NCI-H2227 treated with DMSO at 0.1 percent for 48 hours (cell line): ENCODE results near the gene TMEM163.
"Not testable (repeated sequence)": the region's sequence is repeated elsewhere in the genome, so short reads cannot be mapped to it uniquely, and the experiment has no call there.

Experiments
- DNase-seq: peaks from one replicate; lab custom pipeline; 2025; lab: John Stamatoyannopoulos, UW

The TMEM163 gene

DNA sequence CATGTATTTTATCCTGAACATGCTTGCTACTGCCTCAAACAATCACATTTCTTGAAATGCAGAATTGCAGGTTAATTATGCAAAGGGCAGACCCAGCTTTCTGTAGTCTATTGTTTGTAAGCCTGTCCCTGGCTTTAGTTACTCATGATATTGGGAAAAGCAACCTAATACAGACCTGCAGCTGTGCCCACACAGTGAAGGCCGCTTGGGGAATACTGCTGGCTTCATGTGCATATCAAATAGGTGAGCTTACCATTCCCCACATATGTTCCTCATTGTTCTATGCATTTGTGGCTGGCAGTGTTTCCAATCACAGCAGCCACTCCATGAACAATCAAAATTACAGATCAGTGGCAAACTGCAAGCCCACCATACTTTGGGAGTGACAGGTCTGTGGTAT is 186.3 kb downstream of the TMEM163 start:
- no peak for DNase-seq

DNA sequence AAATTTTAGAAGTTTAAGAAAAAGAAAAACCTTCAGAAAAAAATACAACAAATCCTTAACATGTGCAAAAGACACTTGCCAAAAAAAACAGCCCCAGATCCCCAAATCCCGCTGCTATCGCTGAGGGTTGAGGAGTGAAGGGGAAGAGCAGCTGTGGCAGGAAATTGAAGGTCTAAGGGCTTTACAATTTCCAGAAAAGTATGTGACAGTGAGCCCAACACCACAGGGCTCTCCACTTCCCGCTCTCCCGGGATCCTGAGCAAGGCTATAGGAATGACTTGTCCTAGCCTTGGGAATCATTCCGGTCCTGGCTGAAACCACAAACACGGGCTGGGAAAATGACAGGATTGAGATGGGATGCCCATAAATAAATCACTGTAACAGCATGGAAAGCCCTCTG is 191.4 kb downstream of the TMEM163 start:
- DNase-seq = no peak

DNA sequence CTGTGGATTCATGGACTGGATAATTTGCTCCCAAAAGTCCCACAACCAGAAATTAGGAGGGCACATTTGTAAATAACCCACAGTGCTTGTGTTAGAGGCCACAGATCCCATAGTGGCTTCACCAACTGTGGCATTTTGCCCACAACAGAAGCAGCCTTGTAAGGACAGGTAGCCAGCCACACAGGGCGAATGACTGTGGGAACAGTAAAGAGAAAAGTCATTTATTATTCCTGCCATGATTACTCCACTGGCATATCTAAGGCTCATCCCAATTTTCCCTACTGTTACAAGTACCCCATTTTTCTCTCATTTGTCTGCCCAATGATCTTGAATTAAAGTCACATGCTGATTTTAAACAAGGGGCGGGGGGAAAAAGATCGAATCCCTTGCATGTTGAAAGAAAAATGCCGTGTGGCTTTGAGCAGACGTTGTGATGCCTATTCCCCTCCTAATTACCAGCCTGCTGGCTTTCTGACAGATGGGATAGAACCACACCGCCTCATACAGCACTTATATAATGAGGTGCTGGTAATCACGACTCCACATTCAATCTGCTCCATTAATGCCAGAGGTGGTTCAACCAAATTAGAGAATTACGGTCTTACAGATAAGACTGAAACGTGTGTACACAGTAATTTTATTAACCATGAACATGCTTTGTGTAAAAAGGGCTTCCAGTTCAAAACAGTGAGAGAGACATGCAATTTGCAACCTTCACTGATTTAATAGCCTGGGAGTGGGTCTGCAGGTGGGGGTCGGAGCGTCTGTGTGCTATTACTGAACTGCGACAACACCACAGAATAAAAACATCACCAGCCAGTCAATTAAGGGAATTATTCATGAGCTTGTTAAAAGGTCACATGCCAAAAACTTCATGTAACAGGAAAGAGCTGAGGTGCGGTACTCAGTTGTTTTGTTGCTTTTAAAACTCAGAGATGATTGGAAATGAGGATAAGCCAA is 196.0 kb downstream of the TMEM163 start:
- peak; percentile 76 for DNase-seq

DNA sequence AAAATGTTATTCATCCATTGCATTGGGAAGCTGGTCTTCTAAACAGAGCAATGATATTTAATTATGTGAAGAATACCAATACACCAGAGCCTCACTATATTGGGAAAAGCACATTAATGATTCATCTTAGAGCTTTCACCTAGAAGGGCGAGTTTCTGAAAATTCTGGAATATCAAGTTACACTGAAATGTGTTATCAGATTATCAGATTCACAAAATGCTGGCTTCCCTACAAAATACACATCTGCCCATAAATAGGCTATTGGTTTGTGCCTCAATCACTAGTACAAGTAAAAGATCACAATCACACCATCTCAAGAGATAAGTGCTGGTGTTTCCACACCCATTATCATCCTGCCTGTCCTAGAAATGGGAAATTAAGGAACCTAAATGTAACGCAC is 200.7 kb downstream of the TMEM163 start:
- DNase-seq = no peak

DNA sequence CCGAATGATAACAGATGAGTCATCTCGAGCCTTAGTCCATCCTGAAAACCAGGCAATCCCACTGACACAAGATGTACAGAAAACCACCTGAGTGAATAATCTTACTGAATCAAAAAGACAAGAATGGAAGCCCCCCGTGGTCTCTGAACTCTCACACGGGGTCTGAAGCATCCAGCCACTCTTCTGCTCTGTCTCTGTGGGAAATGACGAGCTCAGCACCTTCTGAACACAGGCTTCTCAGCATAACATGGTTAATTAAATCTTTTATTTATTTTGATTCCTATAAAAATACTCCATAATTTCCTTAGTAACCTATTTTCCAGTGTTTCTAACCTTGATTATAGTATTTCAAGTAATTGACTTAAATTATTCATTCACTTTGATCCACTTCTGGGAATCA is 203.7 kb downstream of the TMEM163 start:
- no peak for DNase-seq

DNA sequence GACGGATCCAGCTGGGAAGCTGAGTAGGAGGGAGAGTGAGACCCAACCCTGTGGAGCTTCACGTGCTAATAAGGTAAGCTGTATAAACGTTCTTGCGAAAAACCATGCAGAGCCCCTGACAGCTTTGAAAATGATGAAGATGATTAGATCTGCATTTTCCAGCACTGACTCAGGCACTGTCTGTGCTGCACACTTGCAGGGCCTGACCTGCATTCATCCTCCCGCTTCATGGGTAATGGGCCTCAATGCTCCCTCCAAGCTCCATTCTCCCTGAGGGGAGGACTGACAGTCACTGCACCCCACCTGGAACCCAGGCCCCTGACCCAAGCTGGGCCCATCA is 205.4 kb downstream of the TMEM163 start:
- no peak for DNase-seq

DNA sequence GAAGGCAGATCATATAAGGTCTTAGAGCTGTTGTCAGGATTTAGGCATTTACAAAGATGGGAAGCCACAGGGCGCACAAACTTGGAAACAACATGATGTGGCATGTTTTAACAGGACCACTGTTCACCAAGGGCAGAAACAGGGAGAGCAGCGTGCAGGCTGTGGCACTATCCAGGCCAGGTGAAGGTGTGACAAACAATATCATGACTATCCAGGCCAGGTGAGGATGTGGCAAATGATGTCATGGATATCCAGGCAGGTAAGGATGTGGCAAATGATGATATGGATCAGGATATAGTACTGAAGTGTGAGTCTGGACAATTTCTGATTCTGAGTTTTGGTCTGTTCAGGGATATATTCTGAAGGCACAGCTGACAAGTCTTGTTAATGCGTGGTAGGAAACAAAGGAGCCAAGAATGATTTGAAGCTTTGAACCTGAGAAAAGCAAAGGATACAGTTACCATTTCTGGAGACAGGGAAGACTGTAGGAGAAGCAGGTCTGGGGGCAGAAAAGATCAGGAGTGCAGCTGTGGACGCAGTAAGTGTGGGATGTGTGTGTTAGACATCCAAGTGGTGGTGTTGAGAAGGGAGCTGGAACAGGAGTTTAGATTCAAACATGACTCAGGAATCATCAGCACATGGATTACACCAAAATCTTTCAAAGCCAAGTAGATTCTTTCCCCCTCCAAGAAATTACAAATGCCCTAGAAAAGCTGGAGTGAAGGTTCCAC is 205.9 kb downstream of the TMEM163 start:
- DNase-seq = no peak

DNA sequence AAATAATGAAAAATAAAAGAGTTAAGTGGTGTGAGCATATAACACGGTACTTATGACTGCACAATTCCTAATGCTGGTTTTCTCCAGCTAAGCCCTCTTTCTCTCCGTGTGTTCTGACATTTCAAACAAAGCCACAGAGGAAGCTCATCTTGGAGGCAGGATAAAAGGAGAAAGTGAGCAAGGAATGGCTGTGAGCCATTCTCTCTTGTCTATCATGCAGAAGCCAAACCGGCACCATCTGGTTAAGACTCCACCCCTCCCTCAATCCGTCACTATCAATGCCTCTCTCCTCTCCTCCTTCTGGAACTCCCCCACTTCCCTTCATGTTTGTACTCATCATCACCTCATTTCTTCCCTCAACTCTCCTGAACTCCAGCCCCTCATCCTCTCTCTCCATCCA is 210.4 kb downstream of the TMEM163 start:
- no peak for DNase-seq

DNA sequence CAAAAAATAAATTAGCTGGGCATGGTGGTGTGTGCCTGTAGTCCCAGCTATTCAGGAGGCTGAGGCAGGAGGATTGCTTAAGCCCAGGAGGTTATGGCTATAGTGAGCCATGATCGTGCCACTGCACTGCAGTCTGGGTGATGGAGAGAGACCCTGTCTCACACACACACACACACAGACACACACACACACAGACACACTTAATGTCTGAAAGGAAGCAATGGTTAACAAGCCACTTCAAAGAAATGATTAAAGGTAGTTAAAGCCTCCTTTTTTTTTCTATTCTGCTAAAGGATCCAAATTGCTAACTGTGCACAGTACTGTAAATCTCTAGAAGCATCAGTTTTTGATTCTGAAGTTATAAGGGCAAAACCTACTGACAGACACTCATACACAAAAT is 211.1 kb downstream of the TMEM163 start:
- no peak for DNase-seq

DNA sequence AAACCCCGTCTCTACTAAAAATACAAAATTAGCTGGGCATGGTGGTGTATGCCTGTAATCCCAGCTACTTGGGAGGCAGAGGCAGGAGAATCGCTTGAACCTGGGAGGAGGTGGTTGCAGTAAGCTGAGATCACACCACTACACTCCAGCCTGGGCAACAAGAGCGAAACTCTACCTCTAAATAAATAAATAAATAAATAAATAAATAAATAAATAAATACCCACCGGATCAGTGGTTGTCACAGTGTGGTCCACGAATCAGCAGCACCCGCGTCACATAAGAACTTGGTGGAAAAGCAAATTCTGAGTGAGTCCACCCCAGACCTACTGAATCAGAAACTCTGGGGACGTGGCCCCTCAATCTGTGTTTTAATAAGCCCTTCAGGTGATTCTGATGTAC is 211.6 kb downstream of the TMEM163 start:
- DNase-seq = not testable (repeated sequence)

DNA sequence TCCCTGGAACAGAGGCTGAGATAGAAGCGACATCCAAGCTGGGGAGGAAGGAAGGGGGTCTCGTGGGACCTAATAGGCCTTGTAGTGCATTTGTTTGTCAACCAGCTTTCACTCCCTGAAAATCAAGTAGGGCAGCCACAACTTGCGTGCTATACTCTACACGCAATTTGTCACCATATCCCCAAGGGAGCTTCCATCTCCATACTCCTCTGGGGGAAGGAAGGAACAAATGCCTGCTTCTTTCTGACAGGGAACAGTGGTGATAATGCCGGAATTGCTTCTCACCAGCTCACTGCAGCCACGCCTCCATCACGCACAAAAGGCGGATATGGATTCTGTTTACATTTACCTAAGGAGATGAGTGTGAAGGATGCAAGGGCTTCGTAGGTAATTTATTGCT is 213.4 kb downstream of the TMEM163 start:
- DNase-seq = no peak

DNA sequence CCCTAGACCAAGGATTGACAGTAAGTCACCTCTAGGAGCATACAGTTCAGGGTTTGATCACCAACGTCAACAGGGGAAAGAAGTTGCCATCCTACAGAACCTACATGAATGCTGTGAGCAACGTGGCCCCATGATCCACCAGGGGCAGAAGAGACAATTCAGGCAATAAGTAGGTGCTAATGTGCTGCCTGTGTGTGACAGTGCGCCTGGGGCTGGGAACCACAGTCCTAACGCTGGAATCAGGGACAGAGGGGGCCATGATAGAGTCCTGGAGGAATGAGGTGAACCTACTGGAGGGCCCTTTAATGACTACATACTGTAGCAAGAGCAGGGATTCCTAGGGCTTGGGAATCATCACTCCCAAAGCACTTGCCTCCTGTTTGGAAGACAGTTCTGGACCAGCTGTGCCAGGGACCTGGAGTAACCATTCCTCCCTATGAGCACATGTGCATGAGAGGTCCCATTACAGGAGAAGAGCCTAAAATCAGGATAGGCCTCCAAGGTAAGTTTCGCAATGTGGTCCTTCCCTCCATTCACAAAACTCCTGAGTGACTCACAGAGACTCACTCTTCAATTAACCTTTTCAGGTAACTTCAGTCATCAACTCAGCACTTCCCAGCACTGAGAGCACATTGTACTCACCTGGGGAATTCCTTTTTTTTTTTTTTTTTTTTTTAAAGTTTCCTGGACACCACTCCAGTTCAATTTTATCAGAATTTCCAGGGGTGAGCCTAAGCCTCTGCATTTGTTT is 214.0 kb downstream of the TMEM163 start:
- no peak for DNase-seq

DNA sequence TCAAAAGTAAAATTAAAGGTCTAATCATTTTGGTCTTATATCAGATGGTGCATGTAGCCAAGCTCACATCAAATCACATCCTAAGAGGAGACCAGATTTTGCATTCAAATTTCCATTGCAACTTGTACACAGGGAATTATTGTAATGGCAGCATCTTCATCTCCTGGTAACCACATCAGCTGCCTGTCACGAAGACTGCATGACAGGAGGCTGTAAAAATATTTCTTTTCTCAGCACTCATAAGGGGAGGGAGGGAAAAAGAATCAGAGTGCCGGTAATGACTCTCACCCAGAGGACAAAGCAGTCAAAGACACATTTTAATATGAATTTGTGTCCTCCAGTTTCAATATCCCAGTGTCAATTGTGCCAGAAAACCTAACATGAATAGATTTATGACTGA is 216.7 kb downstream of the TMEM163 start:
- peak; percentile 16 for DNase-seq

DNA sequence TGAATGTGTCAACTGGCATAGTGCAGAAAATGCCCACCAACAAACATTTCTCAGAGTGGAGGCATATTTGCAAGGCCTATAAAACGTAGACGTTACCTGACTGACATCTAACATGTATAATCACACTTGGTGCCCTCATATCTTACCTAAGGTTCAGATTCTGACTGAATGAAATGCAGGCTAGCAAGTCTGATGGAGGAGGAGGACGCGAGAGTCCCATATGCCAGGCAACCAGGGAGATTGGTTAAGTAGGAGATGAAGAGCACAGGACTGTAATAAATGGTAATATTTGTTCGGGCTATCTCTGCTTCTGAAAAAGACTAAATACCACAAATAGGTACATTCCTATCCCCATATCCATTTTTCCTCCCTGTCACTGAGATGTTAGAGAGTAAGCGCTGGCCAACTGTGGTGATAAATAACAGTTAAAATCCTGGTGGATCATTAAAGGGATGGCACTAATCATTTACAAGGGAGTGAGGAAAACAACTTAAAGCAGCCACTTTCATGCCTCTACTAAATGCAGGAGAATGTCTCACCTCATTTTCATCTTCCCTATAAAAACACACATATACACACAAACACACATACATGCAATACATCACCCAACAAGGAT is 217.2 kb downstream of the TMEM163 start:
- DNase-seq = no peak

DNA sequence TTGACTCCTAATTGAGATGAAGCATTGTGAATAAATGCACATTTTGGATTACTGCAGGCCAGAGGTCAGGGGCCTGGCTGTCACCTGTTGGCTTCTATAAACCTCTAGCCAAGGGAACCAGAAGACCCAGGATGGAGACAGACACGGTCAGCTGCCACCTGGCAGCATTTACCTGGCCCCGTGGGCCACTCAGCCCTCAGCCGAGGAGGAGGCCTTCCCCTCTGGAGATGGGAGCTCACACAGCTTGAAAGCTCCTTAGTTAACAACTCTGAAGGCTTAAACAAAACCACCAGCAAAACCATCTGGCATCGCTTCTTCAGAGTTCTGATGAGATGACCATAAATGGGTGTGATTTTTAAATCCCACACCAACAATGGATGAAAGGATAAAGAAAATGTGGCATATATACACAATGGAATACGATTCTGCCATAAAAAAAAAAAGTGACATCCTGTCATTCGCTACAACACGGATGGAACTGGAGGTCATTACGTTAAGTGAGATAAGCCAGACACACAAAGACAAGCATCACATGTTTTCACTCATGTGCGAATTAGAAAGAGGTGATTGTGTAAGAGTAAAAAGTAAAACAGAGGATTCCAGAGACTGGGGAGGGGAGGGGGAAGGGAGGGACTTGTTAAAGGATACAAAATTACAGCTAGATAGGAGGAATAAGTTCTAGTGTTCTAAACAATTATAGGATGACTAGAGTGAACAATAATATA is 218.4 kb downstream of the TMEM163 start:
- DNase-seq = no peak

DNA sequence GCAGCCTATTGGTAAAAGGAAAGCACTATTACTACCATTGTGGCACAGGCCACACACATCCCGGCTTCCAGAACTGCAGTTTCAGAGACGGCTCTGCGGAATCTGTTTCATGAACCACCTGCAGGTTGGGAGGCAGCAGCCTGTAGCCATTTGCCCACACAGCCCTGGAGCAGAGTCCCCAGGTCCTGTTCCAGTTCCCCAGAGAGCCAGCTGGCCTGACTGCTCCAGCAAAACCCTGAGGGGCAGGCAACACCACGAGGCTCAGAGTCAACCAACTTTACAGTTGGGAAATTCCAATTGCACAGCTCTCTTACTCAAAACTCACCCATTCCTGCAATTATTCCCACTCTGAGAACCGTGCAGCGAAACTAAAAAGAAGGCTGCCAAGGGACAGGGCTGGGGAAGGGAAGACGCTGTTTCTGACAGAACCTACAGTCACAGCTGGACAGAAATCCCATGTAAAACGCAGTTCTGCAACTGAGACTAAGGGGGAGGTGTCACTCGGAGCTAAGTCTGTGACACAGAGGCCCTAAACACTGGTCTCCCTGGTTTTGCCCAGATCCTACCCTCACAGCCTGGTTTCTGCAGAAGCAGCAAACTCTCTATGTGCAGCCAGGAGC is 219.4 kb downstream of the TMEM163 start:
- DNase-seq = no peak

DNA sequence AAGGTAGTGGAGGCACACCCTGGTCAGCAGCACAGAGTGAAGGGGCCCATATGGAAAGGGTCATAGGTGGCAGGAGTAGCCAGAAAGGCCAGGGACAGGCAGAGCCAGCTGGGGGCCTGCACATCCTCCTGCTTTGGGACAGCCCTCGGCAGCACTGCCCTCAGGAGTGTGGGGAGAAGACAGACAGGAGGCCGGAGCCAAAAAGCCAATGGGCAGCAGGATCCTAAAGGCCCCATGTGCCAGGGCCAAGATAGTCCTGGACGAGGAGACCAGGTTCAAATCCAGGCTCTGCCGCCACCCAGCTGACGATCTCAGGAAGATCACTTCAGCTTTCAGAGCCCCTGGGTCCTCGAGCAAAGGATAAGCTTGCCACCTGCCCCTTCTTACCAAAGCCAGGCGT is 220.1 kb downstream of the TMEM163 start:
- no peak for DNase-seq

DNA sequence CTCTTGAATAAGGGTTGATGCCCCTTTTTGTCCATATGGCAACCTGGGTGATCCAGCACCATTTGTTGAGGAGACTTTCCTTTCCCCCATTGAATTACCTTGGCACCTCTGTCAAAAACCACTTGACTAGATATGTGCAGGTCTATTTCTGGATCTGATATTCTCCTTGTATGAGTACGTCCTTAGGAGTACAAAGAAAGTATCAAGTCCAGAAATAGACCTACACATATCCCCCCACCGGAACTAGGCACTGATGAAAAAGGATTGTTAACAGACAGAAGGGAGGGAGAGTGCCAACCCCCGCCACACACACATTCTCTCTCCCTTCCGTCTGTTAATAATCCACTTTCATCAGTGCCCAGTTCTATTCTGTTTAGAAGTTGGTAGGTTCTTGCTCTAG is 225.0 kb downstream of the TMEM163 start:
- DNase-seq = no peak

DNA sequence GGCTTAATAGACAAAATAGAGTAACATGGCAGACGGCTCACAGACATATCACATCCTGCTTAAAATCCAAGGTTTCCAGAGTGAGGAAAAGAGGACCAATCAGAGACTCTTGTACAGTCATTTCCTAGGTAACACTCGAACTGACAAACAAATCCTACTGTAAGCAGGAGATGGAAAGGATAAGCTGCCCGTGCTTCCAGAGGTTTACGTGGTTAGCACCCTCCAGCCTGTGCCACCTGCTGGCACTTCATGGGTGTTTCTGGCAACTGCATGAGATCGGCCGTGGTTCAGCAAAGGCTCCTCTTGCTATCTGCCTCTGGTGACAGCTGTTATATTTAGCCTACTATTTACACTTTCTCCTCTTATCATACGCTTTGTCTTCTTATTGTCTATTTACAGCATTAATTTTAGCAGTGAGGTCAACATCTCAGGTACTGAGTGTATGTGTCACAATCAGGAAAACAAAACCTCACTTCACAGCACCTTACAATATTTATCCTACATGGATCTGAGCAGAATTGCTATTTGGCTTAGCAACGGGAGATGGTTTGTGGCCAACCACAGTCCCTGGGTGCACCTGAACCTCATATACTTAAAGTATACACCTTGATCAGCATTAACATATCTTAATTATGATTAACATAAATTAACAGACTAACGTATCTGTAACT is 226.9 kb downstream of the TMEM163 start:
- DNase-seq = peak; percentile 18

DNA sequence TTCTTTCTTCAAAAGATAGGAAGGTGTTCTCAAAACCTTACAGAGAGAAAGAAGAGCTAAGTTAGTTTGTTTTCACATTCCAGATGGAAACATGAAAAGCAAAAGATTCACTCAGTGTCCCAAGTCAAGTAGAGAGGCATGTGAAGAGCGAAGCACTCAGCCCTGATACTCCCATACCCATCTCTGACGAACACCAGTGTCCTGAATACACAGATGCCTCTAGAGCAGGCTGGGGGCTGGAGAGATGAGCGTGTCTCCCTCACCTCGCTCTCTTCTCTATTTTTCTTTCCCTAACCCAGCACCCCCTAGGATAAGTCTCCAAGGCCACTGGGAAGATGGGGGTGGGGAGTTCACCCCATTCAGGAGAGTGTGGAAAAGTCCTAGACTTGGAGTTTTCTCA is 227.8 kb downstream of the TMEM163 start:
- no peak for DNase-seq

DNA sequence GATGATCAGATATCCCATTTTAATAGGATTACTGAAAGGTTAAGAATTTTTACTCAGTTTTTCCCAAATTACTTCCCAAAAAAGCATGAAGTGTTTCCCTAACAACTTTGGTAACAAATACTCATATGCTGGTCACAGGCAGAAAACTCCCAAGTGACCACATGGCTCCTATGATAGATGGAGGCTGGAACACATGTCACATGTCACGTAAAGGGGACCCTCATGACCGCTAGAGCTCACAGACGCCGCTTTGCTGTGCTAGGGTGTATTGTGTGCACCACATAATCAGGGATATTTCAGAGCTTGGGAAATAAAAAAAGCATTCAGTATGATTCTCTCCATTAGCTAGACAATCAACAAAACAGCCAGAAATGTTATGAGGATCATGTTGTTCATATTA is 228.2 kb downstream of the TMEM163 start:
- no peak for DNase-seq
